ENCODE results near the gene ATF6B.

Gene ATF6B

DNA sequence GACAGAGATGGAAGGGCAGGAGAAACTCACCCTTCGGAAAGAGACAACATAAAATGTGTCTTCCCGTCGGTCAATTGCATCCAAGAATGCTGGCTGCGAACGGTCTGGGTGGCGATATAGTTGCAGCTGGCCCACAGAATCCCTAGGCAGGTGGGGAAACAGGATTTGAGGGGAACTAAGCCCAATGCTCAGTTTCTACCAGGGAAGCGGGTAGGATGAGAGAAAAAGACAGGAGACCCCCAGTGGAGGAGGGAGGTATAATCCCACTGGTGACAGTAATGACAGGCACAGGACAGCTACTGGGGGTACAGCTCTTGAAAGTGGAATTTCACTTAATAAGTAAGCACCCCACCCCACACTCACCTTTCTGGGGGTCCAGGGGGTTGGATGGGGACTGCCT is 11.4 kb downstream of the ATF6B start:
- DNase-seq: peak; percentile 56
- H3K9me3 ChIP-seq: no peaks in the 10 kb centered on the region
- peaks cover 2% of the 10 kb centered on the region; the same call in 1 of the 2 replicates for H3K27me3 ChIP-seq
- peaks cover 32% of the 10 kb centered on the region for H3K36me3 ChIP-seq
- no peak overlapping the region for H3K4me3 ChIP-seq (ENCODE audit: low read depth, low read length)
- TF ChIP-seq, protein P1, sequence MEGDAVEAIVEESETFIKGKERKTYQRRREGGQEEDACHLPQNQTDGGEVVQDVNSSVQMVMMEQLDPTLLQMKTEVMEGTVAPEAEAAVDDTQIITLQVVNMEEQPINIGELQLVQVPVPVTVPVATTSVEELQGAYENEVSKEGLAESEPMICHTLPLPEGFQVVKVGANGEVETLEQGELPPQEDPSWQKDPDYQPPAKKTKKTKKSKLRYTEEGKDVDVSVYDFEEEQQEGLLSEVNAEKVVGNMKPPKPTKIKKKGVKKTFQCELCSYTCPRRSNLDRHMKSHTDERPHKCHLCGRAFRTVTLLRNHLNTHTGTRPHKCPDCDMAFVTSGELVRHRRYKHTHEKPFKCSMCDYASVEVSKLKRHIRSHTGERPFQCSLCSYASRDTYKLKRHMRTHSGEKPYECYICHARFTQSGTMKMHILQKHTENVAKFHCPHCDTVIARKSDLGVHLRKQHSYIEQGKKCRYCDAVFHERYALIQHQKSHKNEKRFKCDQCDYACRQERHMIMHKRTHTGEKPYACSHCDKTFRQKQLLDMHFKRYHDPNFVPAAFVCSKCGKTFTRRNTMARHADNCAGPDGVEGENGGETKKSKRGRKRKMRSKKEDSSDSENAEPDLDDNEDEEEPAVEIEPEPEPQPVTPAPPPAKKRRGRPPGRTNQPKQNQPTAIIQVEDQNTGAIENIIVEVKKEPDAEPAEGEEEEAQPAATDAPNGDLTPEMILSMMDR (IDR thresholded peaks at IDR 0.05; ENCODE audit: low read depth, low read length): peak; percentile 69
- no peaks in the 10 kb centered on the region; the same call in 1 of the 2 replicates for H3K4me1 ChIP-seq

DNA sequence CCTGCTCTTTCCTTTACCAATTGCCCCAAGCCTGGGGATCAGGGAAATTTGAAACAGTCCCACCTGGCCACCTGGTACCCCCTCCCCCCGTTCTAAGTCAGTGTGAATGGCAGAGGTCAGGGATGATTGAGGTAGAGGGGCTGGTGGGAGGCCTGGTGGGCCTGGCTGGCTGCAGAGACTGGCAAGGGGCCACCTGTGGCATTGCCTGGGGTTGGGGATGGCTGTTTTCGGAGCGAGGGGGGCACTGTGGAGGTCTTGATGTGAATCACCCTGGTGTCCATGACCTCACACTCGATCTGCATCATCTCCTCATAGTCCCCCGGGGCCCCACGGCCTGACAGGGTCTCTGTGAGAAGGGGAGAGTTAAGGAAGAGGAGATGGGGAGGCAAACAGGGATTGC is 12.4 kb downstream of the ATF6B start:
- Histone ChIP-seq H3K4me3 (ENCODE audit: low read depth, low read length) (no peak overlapping the region), H3K27me3 (peaks cover 5% of the 10 kb centered on the region), H3K4me1 (no peaks in the 10 kb centered on the region; the same call in 1 of the 2 replicates), H3K36me3 (peaks cover 23% of the 10 kb centered on the region), H3K9me3 (no peaks in the 10 kb centered on the region)
- TF ChIP-seq, protein P1 (IDR thresholded peaks at IDR 0.05; ENCODE audit: low read depth, low read length): no peak
- DNase-seq: no peak

- DNase-seq: no peak
- H3K9me3 ChIP-seq: no peaks in the 10 kb centered on the region
- H3K4me1 ChIP-seq: no peaks in the 10 kb centered on the region; the same call in 1 of the 2 replicates
- TF ChIP-seq, protein P1 (IDR thresholded peaks at IDR 0.05; ENCODE audit: low read depth, low read length): no peak
- H3K27me3 ChIP-seq: peaks cover 13% of the 10 kb centered on the region
- no peak overlapping the region for H3K4me3 ChIP-seq (ENCODE audit: low read depth, low read length)
- peaks cover 18% of the 10 kb centered on the region for H3K36me3 ChIP-seq
Measured at GRCh38 chr6:32114796-32115195, 13.2 kb downstream of the ATF6B start.

GRCh38 chr6:32113386-32114352 is 14.4 kb downstream of the ATF6B start:
- TF ChIP-seq, protein P1 (IDR thresholded peaks at IDR 0.05; ENCODE audit: low read depth, low read length): peak; percentile 18; the same call in 1 of the 2 replicates
- no peaks in the 10 kb centered on the region for H3K4me1 ChIP-seq
- no peak for DNase-seq
- no peaks in the 10 kb centered on the region for H3K9me3 ChIP-seq
- peaks cover 13% of the 10 kb centered on the region for H3K36me3 ChIP-seq
- peaks cover 21% of the 10 kb centered on the region for H3K27me3 ChIP-seq
- no peak overlapping the region for H3K4me3 ChIP-seq (ENCODE audit: low read depth, low read length)

GRCh38 chr6:32112431-32112980 is 15.5 kb downstream of the ATF6B start:
- TF ChIP-seq, protein P1 (IDR thresholded peaks at IDR 0.05; ENCODE audit: low read depth, low read length): no peak
- H3K9me3 ChIP-seq: no peaks in the 10 kb centered on the region
- H3K27me3 ChIP-seq: peaks cover 29% of the 10 kb centered on the region
- no peak for DNase-seq
- H3K4me1 ChIP-seq: no peaks in the 10 kb centered on the region
- H3K36me3 ChIP-seq: peaks cover 2% of the 10 kb centered on the region; the same call in 1 of the 2 replicates
- no peak overlapping the region for H3K4me3 ChIP-seq (ENCODE audit: low read depth, low read length)
